GM13976 (cell line): ENCODE measurements around the gene RASA2.
"Not testable (repeated sequence)": the region's sequence is repeated elsewhere in the genome, so short reads cannot be mapped to it uniquely, and the experiment has no call there.

Experiments used
- DNase-seq: peaks from one replicate; pipeline ENCODE4 v3.0.0; 2012; ENCODE audit warnings: low spot score
- in situ Hi-C: fragments of 300-500 bp; cut with MboI; formaldehyde crosslinking; loops from one replicate; pipeline ENCODE4 v1.12.0; 2022; ENCODE audit warnings: low sequenced_read_pairs, mixed read lengths, inconsistent platforms; ENCODE audit not compliant: unreplicated experiment
- TF ChIP-seq, protein P1 (sequence below): IDR thresholded peaks from 2 replicates; pipeline ENCODE4 v1.5.1; 2012; ENCODE audit warnings: borderline replicate concordance, mild to moderate bottlenecking; ENCODE audit not compliant: insufficient read depth; ENCODE audit errors: extremely low read depth, missing control alignments, control extremely low read depth

The RASA2 gene

DNA sequence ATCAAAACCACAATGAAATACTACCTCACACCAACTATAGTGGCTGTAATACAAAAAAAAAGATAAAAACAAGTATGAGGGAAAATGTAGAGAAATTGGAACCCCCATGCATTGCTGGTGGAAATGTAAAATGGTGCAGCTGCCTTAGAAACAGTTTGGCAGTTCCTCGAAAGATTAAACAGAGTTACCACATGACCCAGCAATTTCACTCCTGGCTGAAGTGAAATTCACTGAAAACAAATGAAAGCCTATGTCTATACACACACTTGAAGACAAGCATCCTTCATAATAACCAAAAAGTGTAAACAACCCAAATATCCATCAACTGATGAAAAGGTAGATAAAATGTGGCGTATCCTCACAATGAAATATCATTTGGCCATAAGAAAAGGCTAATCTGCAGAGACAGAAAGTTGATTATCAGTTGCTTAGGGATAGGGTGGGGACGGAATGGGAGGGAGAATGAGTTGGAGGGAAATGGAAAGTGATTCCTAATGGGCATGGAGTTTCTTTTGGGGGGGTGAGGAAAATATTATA is 20.1 kb upstream of the RASA2 start:
- in situ Hi-C loops = loop anchor here (25.0 kb wide), 1 partner anchor 421 kb away; the partner anchor contains the start of gene ATP1B3
- TF ChIP-seq, protein P1, sequence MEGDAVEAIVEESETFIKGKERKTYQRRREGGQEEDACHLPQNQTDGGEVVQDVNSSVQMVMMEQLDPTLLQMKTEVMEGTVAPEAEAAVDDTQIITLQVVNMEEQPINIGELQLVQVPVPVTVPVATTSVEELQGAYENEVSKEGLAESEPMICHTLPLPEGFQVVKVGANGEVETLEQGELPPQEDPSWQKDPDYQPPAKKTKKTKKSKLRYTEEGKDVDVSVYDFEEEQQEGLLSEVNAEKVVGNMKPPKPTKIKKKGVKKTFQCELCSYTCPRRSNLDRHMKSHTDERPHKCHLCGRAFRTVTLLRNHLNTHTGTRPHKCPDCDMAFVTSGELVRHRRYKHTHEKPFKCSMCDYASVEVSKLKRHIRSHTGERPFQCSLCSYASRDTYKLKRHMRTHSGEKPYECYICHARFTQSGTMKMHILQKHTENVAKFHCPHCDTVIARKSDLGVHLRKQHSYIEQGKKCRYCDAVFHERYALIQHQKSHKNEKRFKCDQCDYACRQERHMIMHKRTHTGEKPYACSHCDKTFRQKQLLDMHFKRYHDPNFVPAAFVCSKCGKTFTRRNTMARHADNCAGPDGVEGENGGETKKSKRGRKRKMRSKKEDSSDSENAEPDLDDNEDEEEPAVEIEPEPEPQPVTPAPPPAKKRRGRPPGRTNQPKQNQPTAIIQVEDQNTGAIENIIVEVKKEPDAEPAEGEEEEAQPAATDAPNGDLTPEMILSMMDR = no peak
- DNase-seq = no peak

DNA sequence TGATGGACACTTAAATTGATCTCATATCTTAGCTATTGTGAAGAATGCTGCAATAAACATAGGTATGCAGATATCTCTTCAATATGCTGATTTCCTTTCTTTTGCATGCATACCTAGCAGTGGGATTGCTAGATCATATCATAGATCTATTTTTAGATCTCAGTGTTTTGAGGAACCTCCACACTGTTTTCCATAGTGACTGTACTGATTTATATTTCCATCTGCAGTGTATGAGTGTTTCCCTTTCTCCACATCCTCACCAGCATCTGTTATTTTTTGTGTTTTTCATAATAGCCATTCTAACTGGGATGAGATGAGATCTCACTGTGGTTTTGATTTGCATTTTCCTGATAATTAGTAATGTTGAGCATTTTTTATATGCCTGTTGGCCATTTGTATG is 17.1 kb upstream of the RASA2 start:
- TF ChIP-seq, protein P1 = no peak
- in situ Hi-C loops = loop anchor here (25.0 kb wide), 1 partner anchor 418 kb away; the partner anchor contains the start of gene ATP1B3
- no peak for DNase-seq

DNA sequence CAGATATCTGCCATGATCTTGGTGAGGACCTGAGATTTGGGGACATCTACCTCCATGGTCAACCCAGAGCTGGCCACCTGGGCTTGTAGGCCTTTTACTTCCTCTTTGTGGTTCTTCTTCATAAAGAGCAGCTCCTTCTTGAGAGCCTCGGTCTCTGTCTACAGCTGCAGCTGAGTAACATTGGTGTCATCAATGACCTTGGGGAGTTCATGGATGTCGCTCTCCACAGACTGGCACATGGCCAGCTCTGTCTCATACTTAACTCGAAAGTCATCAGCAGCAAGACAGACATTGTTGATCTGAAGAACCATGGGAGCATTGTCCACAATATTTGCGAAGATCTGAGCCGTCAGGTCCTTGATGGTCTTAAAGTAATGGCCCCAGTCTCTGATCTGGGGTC is 15.7 kb upstream of the RASA2 start:
- DNase-seq = no peak
- TF ChIP-seq, protein P1 = no peak
- in situ Hi-C loops = loop anchor here (25.0 kb wide), 1 partner anchor 416 kb away; the partner anchor contains the start of gene ATP1B3

DNA sequence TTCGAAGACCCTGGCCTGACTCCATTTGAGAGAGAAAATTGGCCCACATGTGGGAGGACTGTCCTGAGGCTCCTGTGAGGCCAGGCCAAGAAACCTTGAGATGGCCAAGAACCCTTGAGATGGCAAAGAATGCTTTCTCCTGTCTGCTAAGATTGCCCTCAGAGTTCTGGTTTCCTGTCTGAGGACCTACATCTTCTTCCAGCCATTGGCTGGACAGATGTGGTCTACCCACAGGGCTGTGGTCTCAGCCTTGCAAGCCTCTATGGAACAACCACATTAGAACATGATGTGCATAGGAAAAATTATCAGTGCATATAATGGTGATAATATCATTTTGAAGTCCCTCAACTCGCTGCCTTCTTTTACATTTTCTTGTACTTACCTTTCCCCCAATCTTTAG is 10.8 kb upstream of the RASA2 start:
- TF ChIP-seq, protein P1 = no peak
- in situ Hi-C loops = no loop called here
- no peak for DNase-seq

DNA sequence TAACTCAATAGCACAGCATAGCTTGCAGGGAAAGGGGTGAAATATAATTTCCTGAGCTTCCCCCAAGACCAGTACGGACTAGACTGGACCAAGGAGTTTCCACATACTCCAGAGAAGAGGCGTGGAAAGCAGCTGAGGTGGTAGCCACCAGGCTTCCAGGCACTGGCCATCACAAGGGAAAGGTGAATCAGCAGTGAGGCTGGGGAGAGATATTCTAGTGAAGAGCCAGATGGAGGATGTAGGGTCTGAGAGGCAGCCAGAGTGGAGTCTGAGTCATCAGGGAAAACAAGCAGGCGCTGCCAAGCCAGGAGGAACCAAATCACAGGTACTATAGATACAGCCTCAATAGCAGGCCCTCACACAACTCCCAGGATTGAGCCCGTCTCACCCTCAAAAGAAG is 9.6 kb upstream of the RASA2 start:
- TF ChIP-seq, protein P1 = no peak
- no peak for DNase-seq
- in situ Hi-C loops = no loop called here

DNA sequence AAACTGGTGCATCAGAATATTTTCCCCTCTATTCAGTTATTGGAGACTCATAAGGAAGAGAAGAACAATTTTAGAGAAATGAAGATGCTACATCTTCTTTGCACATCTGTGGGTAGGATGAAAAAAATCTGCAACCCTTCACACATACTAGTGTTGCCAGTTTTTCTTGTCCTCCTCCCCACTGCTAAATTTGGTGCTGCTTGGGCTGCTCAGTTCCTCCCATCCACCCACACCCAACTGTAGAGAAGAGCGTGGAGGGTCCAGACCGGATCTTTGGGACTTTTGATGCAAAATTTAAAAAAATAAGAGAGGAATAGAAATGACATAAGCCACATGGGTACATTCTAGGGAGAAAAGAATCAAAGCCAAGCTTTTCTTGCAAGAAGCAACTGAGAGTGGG is 8.7 kb upstream of the RASA2 start:
- DNase-seq = no peak
- in situ Hi-C loops = no loop called here
- TF ChIP-seq, protein P1 = no peak

DNA sequence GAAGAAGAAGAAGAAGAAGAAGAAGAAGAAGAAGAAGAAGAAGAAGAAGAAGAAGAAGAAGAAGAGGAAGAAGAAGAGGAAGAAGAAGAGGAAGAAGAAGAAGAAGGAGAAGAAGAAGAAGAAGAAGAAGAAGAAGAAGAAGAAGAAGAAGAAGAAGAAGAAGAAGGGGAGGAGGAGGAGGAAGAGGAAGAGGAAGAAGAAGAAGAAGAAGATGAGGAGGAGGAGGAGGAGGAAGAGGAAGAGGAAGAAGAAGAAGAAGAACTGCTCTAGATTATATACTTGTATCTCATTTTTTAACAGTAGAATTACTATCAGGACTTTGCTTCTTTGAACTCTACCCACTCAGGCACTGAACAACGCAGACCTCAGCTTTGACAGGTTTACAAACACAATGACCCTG is 8.0 kb upstream of the RASA2 start:
- DNase-seq, in situ Hi-C loops: not testable (repeated sequence)
